HepG2 (cell line): ENCODE data around the gene RGS6.

ENCODE experiments used
- FOXA1 ChIP-seq, 2 experiments: fragments of 450-650 bp in 1 of 2; sonication (generic) in 1 of 2; formaldehyde crosslinking in 1 of 2; IDR thresholded peaks; 2 replicates each; pipeline versions ENCODE4 v1.4.0 to v1.6.1; 2016 to 2020; ENCODE audit warnings: missing genetic modification reagents in 1 of 2
- HMGA1 ChIP-seq: sonication (generic); formaldehyde crosslinking; conservative IDR thresholded peaks from 2 replicates; pipeline ENCODE4 v1.4.0; 2020; ENCODE audit warnings: missing genetic modification reagents
- TF ChIP-seq, protein P1 (sequence below): sonication (generic); formaldehyde crosslinking; IDR thresholded peaks from 2 replicates; pipeline ENCODE4 v1.4.0; 2020; ENCODE audit warnings: mild to moderate bottlenecking, missing genetic modification reagents

DNA sequence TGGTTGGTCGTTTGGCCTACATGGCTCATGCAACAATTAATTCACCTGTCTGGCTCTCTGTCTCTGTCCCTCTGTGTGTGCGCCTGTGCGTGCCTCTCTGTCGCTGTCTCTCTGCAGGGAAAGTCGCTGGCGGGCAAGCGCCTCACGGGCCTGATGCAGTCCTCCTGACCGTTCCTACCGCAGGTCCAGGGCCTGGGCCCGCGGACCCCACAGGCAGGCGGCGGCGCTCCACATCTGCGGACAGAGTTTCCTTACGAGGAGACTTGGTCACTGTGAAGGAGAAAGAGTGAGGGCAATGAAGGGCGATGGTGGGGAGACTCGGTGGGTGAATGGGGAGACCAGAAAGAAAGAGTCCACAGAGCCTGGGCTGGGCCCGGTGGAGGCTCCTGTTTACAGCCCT lies 630.1 kb downstream of the RGS6 start:
- TF ChIP-seq HMGA1, result no peak
- TF ChIP-seq, protein P1, sequence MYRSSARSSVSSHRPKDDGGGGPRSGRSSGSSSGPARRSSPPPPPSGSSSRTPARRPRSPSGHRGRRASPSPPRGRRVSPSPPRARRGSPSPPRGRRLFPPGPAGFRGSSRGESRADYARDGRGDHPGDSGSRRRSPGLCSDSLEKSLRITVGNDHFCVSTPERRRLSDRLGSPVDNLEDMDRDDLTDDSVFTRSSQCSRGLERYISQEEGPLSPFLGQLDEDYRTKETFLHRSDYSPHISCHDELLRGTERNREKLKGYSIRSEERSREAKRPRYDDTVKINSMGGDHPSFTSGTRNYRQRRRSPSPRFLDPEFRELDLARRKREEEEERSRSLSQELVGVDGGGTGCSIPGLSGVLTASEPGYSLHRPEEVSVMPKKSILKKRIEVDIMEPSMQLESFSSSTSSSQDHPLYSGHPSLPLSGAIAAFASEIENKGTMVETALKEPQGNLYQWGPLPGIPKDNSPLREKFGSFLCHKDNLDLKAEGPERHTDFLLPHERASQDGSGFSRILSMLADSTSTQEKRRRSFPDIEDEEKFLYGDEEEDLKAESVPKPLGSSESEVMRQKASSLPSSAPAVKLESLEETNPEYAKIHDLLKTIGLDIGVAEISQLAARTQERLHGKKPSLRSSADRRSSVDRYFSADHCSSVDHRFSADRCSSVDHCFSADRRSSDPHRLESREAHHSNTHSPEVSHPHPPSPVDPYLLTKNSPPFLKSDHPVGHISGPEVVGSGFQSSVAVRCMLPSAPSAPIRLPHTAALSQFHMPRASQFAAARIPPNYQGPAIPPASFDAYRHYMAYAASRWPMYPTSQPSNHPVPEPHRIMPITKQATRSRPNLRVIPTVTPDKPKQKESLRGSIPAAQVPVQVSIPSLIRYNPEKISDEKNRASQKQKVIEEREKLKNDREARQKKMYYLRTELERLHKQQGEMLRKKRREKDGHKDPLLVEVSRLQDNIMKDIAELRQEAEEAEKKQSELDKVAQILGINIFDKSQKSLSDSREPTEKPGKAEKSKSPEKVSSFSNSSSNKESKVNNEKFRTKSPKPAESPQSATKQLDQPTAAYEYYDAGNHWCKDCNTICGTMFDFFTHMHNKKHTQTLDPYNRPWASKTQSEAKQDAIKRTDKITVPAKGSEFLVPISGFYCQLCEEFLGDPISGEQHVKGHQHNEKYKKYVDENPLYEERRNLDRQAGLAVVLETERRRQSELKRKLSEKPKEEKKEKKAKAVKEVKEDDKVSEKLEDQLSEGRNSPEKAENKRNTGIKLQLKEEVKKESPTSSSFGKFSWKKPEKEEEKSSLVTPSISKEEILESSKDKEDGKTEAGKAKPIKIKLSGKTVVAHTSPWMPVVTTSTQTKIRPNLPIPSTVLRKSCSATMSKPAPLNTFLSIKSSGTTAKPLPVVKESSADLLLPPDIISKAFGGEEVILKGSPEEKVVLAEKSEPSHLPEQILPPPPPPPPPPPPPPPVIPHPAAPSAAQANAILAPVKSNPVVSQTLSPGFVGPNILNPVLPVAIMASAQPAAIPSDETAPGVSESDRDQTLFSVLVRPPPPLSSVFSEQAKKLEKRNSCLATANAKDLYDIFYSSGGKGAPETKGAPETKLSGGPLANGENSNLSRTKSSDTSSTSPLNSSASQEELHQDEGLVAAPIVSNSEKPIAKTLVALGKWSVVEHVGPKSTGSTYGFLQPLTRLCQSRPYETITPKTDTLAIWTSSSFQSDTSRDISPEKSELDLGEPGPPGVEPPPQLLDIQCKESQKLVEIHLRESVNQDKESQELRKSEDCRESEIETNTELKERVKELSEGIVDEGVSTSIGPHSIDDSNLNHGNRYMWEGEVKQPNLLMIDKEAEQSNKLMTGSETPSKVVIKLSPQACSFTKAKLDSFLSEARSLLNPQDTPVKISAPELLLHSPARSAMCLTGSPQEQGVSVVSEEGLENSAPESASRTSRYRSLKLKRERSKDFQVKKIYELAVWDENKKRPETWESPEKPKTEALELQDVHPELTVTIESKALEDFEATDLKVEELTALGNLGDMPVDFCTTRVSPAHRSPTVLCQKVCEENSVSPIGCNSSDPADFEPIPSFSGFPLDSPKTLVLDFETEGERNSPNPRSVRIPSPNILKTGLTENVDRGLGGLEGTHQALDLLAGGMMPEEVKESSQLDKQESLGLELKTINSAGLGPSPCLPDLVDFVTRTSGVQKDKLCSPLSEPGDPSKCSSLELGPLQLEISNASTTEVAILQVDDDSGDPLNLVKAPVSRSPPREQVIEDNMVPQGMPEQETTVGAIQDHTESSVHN (CRISPR knock-in tag), result no peak
- no peak for TF ChIP-seq FOXA1 (IDR thresholded peaks at IDR 0.05)
- no peak for TF ChIP-seq FOXA1 (CRISPR knock-in tag; IDR thresholded peaks at IDR 0.05)
